Mesenchymal stem cell (in vitro differentiated cells and primary cell): ENCODE measurements around the gene FERD3L.

ENCODE experiments used
- DNase-seq: peaks from one replicate; pipeline ENCODE4 v3.0.0-alpha.2; 2013
- H2AFZ ChIP-seq: one replicate; pipeline ENCODE4 v1.6.1; 2013; ENCODE audit warnings: low read depth, mild to moderate bottlenecking, control low read depth, inconsistent platforms, low read length, moderate library complexity
- H2AK5ac ChIP-seq: 2 replicates; pipeline ENCODE4 v1.6.1; 2013; ENCODE audit warnings: low read length, moderate library complexity, mild to moderate bottlenecking, inconsistent platforms; ENCODE audit not compliant: severe bottlenecking
- H2BK120ac ChIP-seq: one replicate; pipeline ENCODE4 v1.6.1; 2013; ENCODE audit warnings: low read depth, mild to moderate bottlenecking, inconsistent platforms, low read length, moderate library complexity
- H2BK12ac ChIP-seq, 2 experiments: one replicate each; pipeline ENCODE4 v1.6.1; 2013; ENCODE audit warnings: inconsistent platforms in 2 of 2, low read length in 2 of 2, mild to moderate bottlenecking in 2 of 2, moderate library complexity in 2 of 2, control low read depth in 1 of 2
- H2BK15ac ChIP-seq: one replicate; pipeline ENCODE4 v1.6.1; 2013; ENCODE audit warnings: mild to moderate bottlenecking, low read depth, inconsistent platforms; ENCODE audit not compliant: poor library complexity, severe bottlenecking
- H2BK5ac ChIP-seq: 2 replicates; pipeline ENCODE4 v1.6.1; 2013; ENCODE audit warnings: low read depth, mild to moderate bottlenecking, low read length, control low read depth, inconsistent platforms; ENCODE audit not compliant: poor library complexity, severe bottlenecking
- H3K14ac ChIP-seq, 2 experiments: one replicate each; pipeline ENCODE4 v1.6.1; 2013; ENCODE audit warnings: inconsistent platforms in 2 of 2, low read length in 2 of 2, control low read depth in 1 of 2, mild to moderate bottlenecking in 1 of 2, moderate library complexity in 1 of 2
- H3K18ac ChIP-seq, 2 experiments: one replicate each; pipeline ENCODE4 v1.6.1; 2013; ENCODE audit warnings: inconsistent platforms in 2 of 2, low read length in 2 of 2, control low read depth in 1 of 2, low read depth in 1 of 2, mild to moderate bottlenecking in 1 of 2
- H3K23ac ChIP-seq, 2 experiments: one replicate each; pipeline ENCODE4 v1.6.1; 2013; ENCODE audit warnings: inconsistent platforms in 2 of 2, low read length in 2 of 2, mild to moderate bottlenecking in 2 of 2, moderate library complexity in 2 of 2, control low read depth in 1 of 2
- H3K27ac ChIP-seq: 2 replicates; pipeline ENCODE4 v1.5.1; 2013; ENCODE audit warnings: mild to moderate bottlenecking, moderate library complexity, low read length, control low read depth, inconsistent platforms; ENCODE audit not compliant: poor library complexity, severe bottlenecking
- H3K27me3 ChIP-seq, 2 experiments: 2 replicates each; pipeline versions ENCODE4 v1.6.1 to v1.7.0; 2013; ENCODE audit warnings: low read length in 2 of 2, mild to moderate bottlenecking in 2 of 2, moderate library complexity in 2 of 2, control low read depth in 1 of 2, inconsistent platforms in 1 of 2; ENCODE audit not compliant: control insufficient read depth in 1 of 2, insufficient read depth in 1 of 2
- H3K36me3 ChIP-seq, 2 experiments: 2 replicates each; pipeline versions ENCODE4 v1.6.1 to v1.7.0; 2013; ENCODE audit warnings: low read length in 2 of 2, control low read depth in 1 of 2, inconsistent platforms in 1 of 2, low read depth in 1 of 2, mild to moderate bottlenecking in 1 of 2; ENCODE audit not compliant: insufficient read depth in 2 of 2, control insufficient read depth in 1 of 2
- H3K4ac ChIP-seq, 2 experiments: one replicate each; pipeline ENCODE4 v1.6.1; 2013; ENCODE audit warnings: inconsistent platforms in 2 of 2, low read length in 2 of 2, mild to moderate bottlenecking in 2 of 2, moderate library complexity in 2 of 2, control low read depth in 1 of 2, low read depth in 1 of 2
- H3K4me1 ChIP-seq: 2 replicates; pipeline ENCODE4 v1.6.1; 2013; ENCODE audit warnings: low read depth, low read length, control low read depth; ENCODE audit not compliant: control insufficient read depth, insufficient read depth
- H3K4me2 ChIP-seq: 2 replicates; pipeline ENCODE4 v1.6.1; 2013; ENCODE audit warnings: low read length, mild to moderate bottlenecking, inconsistent platforms; ENCODE audit not compliant: poor library complexity, severe bottlenecking
- H3K4me3 ChIP-seq, 2 experiments: 2 replicates each; pipeline versions ENCODE4 v1.5.1 to v1.7.0; 2013; ENCODE audit warnings: low read length in 2 of 2, mild to moderate bottlenecking in 2 of 2, control low read depth in 1 of 2, low read depth in 1 of 2; ENCODE audit not compliant: insufficient read depth in 1 of 2
- H3K79me1 ChIP-seq: replicated peaks from 2 replicates; pipeline ENCODE4 v1.6.1; 2013; ENCODE audit warnings: mild to moderate bottlenecking, control low read depth, low read length, inconsistent platforms; ENCODE audit not compliant: poor library complexity, severe bottlenecking
- H3K9ac ChIP-seq: 2 replicates; pipeline ENCODE4 v1.7.0; 2013; ENCODE audit warnings: mild to moderate bottlenecking, low read length, moderate library complexity
- H3K9me3 ChIP-seq: 2 replicates; pipeline ENCODE4 v1.7.0; 2013; ENCODE audit warnings: mild to moderate bottlenecking, low read length; ENCODE audit not compliant: control insufficient read depth
- H4K8ac ChIP-seq: one replicate; pipeline ENCODE4 v1.6.1; 2013; ENCODE audit warnings: inconsistent platforms, mild to moderate bottlenecking, low read length, moderate library complexity
- H4K91ac ChIP-seq: one replicate; pipeline ENCODE4 v1.6.1; 2013; ENCODE audit warnings: mild to moderate bottlenecking, low read length, inconsistent platforms
- whole genome bisulfite sequencing: methylation state at CpG from one replicate; pipeline ENCODE4 v1.1.7; 2013; ENCODE audit warnings: mixed read lengths; 5-methylcytosine and 5-hydroxymethylcytosine counted together

Gene FERD3L

GRCh38 chr7:19177269-19177668 is 32.0 kb upstream of the FERD3L start:
- Histone ChIP-seq H3K27ac (no peak overlapping the region), H2BK15ac (no peak overlapping the region), H3K18ac (no peak overlapping the region), H2AFZ (no peak overlapping the region), H2AK5ac (no peak overlapping the region), H2BK5ac (no peak overlapping the region), H3K9me3 (no peaks in the 10 kb centered on the region), H4K8ac (no peak overlapping the region), H3K4me1 (no peaks in the 10 kb centered on the region), H2BK12ac (no peak overlapping the region), H3K27me3 (no peaks in the 10 kb centered on the region), H3K36me3 (no peaks in the 10 kb centered on the region), H2BK120ac (no peak overlapping the region), H4K91ac (no peak overlapping the region), H3K9ac (no peak overlapping the region), H3K4me2 (no peak overlapping the region), H3K23ac (no peak overlapping the region), H3K4ac (no peak overlapping the region), H3K14ac (no peak overlapping the region), H3K79me1 (no peaks in the 10 kb centered on the region), H3K4me3 (no peak overlapping the region)
- DNase-seq = no peak
- WGBS = 83% methylated on average over 4 of the region's 5 CpGs

- Histone ChIP-seq H3K4ac (no peak overlapping the region), H3K23ac (no peak overlapping the region), H3K9me3 (no peaks in the 10 kb centered on the region), H2AFZ (no peak overlapping the region), H3K18ac (no peak overlapping the region), H3K27me3 (no peaks in the 10 kb centered on the region), H3K4me2 (no peak overlapping the region), H3K4me3 (no peak overlapping the region), H4K91ac (no peak overlapping the region), H2BK12ac (no peak overlapping the region), H2BK15ac (no peak overlapping the region), H3K79me1 (no peaks in the 10 kb centered on the region), H4K8ac (no peak overlapping the region), H3K14ac (no peak overlapping the region), H2AK5ac (no peak overlapping the region), H3K9ac (no peak overlapping the region), H3K4me1 (no peaks in the 10 kb centered on the region), H2BK5ac (no peak overlapping the region), H3K36me3 (no peaks in the 10 kb centered on the region), H3K27ac (no peak overlapping the region), H2BK120ac (no peak overlapping the region)
- DNase-seq = no peak
- WGBS = 50% methylated on average over 1 of the region's 3 CpGs
Observed at GRCh38 chr7:19175241-19175640, 30.0 kb upstream of the FERD3L start.

- H3K9me3 ChIP-seq = no peaks in the 10 kb centered on the region
- no peak overlapping the region for H3K9ac ChIP-seq
- no peak overlapping the region for H2BK120ac ChIP-seq
- H3K79me1 ChIP-seq = no peaks in the 10 kb centered on the region
- no peak overlapping the region for H4K91ac ChIP-seq
- no peaks in the 10 kb centered on the region for H3K36me3 ChIP-seq
- H2BK15ac ChIP-seq = no peak overlapping the region
- no peaks in the 10 kb centered on the region for H3K4me1 ChIP-seq
- H2BK12ac ChIP-seq = no peak overlapping the region
- no peak overlapping the region for H3K23ac ChIP-seq
- H2AK5ac ChIP-seq = no peak overlapping the region
- H2AFZ ChIP-seq = no peak overlapping the region
- H3K27ac ChIP-seq = no peak overlapping the region
- H3K4me3 ChIP-seq = no peak overlapping the region
- no peak overlapping the region for H3K4me2 ChIP-seq
- no peak overlapping the region for H3K18ac ChIP-seq
- no peaks in the 10 kb centered on the region for H3K27me3 ChIP-seq
- H3K4ac ChIP-seq = no peak overlapping the region
- DNase-seq = no peak
- no peak overlapping the region for H4K8ac ChIP-seq
- WGBS = 54% methylated on average over 2 of the region's 3 CpGs
- no peak overlapping the region for H3K14ac ChIP-seq
- no peak overlapping the region for H2BK5ac ChIP-seq
Observed at GRCh38 chr7:19161671-19162070, 16.4 kb upstream of the FERD3L start.

GRCh38 chr7:19146699-19147098 is 1.5 kb upstream of the FERD3L start:
- H3K79me1 ChIP-seq = no peaks in the 10 kb centered on the region
- H3K9me3 ChIP-seq = peaks cover 5% of the 10 kb centered on the region
- no peak overlapping the region for H3K27ac ChIP-seq
- WGBS = 0% methylated on average over 3 of the region's 4 CpGs
- H3K27me3 ChIP-seq = peaks cover 33 to 34% of the 10 kb centered on the region in 2 experiments
- no peak overlapping the region for H3K23ac ChIP-seq
- H4K8ac ChIP-seq = no peak overlapping the region
- H2AFZ ChIP-seq = no peak overlapping the region
- H2BK15ac ChIP-seq = no peak overlapping the region
- no peak overlapping the region for H2BK12ac ChIP-seq
- no peak overlapping the region for H2BK5ac ChIP-seq
- peak; percentile 39 for DNase-seq
- no peak overlapping the region for H3K18ac ChIP-seq
- H3K9ac ChIP-seq = no peak overlapping the region
- no peak overlapping the region for H3K4me2 ChIP-seq
- H3K14ac ChIP-seq = no peak overlapping the region
- no peak overlapping the region for H2AK5ac ChIP-seq
- no peak overlapping the region for H2BK120ac ChIP-seq
- H4K91ac ChIP-seq = no peak overlapping the region
- H3K36me3 ChIP-seq = no peaks in the 10 kb centered on the region
- no peak overlapping the region for H3K4me3 ChIP-seq
- no peak overlapping the region for H3K4ac ChIP-seq
- peaks cover 14% of the 10 kb centered on the region for H3K4me1 ChIP-seq
